GM19455 (cell line): ENCODE results near the gene CENPS.

Source experiments
- ATAC-seq: cut with Tn5 transposase; IDR thresholded peaks from one replicate; pipeline ENCODE4 v1.9.1; 2021; ENCODE audit not compliant: unreplicated experiment

Gene CENPS

GRCh38 chr1:10489291-10490055 lies 59.2 kb downstream of the CENPS start:
- ATAC-seq = no peak

DNA sequence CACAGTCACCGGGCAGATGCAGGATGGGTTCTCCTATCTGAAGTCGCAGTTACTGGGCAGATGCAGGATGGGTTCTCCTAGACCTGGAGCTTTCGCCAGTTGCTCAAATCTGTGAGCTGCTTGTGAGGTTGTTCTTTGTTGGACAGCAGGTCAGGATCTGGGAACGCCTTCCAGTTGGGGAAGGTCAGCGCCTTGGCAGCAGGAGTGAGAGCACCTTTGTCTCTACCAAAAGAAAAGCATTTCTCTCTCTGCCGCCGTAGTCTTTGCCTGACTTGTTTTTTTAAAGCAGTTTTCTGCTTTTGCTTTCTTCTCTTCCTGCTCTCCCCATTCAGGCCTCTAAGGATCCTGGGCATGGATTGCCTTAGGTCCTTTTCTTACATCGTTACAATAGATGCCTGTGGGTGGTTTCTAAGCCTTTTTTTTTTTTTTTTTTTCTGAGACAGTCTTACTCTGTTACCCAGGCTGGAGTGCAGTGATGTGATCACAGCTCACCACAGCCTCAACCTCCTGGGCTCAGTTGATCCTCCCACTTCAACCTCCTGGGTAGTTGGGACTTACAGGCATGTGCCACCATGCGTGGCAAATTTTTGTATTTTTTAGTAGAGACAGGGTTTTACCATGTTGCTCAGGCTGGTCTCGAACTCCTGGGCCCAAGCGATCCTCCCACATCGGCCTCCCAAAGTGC lies 60.2 kb downstream of the CENPS start:
- ATAC-seq = no peak
